ENCODE data around the gene EPB41L4A.
"Not testable (repeated sequence)": the region's sequence is repeated elsewhere in the genome, so short reads cannot be mapped to it uniquely, and the experiment has no call there.

EPB41L4A gene

DNA sequence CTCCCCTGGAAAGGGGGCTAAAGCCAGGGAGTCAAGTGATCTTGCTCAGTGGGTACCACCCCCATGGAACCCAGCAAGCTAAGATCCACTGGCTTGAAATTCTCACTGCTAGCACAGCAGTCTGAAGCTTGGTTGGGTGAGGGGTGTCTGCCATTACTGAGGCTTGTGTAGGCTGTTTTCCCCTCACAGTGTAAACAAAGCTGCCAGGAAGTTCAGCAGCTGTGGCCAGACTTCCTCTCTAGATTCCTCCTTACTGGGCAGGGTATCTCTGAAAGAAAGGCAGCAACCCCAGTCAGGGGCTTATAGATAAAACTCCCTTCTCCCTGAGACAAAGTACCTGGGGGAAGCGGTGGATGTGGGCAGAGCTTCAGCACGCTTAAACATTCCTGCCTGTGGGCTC, 17.1 kb upstream of the EPB41L4A start:
- CTCF ChIA-PET: interaction anchor here (0.9 to 3.7 kb wide), 3 partner anchors 15 to 260 kb away, joined by 3 to 18 read pairs (median 3); no protein-coding TSS in a partner anchor
- TF ChIP-seq CTCF (IDR thresholded peaks at IDR 0.05; ENCODE audit: control extremely low read depth, extremely low read depth, low read depth, missing control alignments): no peak
- POLR2A ChIA-PET: no interaction called here
- DNase-seq (ENCODE audit: extremely low spot score): no peak

DNA sequence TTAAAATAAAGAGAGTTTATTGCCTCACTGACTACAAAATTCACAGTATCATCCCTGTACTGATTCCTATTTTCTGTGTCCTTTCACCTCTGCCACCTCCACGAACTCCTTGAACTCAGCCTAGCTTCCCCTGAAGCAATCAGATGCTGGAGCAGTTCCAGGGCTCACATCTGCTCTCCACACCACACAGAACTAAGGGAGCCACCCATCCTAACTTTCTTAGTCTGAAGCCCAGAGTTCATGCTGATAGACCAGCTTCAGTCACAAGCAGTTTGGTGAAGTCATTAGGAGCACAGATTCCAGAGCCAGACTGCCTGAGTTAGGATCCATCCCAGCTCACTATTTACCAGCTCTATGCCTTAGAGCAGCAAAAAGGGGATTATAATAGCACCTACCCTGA, 15.6 kb upstream of the EPB41L4A start:
- no peak for TF ChIP-seq CTCF (IDR thresholded peaks at IDR 0.05; ENCODE audit: control extremely low read depth, extremely low read depth, low read depth, missing control alignments)

DNA sequence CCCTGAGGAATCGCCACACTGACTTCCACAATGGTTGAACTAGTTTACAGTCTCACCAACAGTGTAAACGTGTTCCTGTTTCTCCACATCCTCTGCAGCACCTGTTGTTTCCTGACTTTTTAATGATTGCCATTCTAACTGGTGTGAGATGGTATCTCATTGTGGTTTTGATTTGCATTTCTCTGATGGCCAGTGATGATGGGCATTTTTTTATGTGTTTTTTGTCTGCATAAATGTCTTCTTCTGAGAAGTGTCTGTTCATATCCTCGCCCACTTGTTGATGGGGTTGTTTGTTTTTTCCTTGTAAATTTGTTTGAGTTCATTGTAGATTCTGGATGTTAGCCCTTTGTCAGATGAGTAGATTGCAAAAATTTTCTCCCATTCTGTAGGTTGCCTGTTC, 7.1 kb upstream of the EPB41L4A start:
- POLR2A ChIA-PET; CTCF ChIA-PET; DNase-seq (ENCODE audit: extremely low spot score): not testable (repeated sequence)

More for the DNA sequence above, 15.6 kb upstream of the EPB41L4A start:
- ChIA-PET CTCF (interaction anchor here (3.7 kb wide), 1 partner anchor 13 kb away, joined by 18 read pairs; no protein-coding TSS in a partner anchor), POLR2A (no interaction called here)
- no peak for DNase-seq (ENCODE audit: extremely low spot score)

GRCh38 chr5:112419986-112420864, 1.1 kb upstream of the EPB41L4A start:
- CTCF ChIA-PET: interaction anchor here (0.6 to 6.2 kb wide), 51 partner anchors 9 to 1190 kb away, joined by 3 to 115 read pairs (median 4); no protein-coding TSS in a partner anchor
- POLR2A ChIA-PET: interaction anchor here (1.5 kb wide), 1 partner anchor 259 kb away, joined by 3 read pairs; no protein-coding TSS in a partner anchor
- peak; percentile 83 for DNase-seq (ENCODE audit: extremely low spot score)

GRCh38 chr5:112418659-112419163, 366 bp downstream of the EPB41L4A start:
- no peak for TF ChIP-seq CTCF (IDR thresholded peaks at IDR 0.05; ENCODE audit: control extremely low read depth, extremely low read depth, low read depth, missing control alignments)
- ChIA-PET CTCF (interaction anchor here (0.7 to 6.2 kb wide), 14 partner anchors 8 to 258 kb away, joined by 3 to 115 read pairs (median 8); no protein-coding TSS in a partner anchor), POLR2A (no interaction called here)
- DNase-seq (ENCODE audit: extremely low spot score): peak; percentile 20

More at GRCh38 chr5:112419986-112420864, 1.1 kb upstream of the EPB41L4A start:
- peak; percentile 91 for TF ChIP-seq CTCF (IDR thresholded peaks at IDR 0.05; ENCODE audit: control extremely low read depth, extremely low read depth, low read depth, missing control alignments)

DNA sequence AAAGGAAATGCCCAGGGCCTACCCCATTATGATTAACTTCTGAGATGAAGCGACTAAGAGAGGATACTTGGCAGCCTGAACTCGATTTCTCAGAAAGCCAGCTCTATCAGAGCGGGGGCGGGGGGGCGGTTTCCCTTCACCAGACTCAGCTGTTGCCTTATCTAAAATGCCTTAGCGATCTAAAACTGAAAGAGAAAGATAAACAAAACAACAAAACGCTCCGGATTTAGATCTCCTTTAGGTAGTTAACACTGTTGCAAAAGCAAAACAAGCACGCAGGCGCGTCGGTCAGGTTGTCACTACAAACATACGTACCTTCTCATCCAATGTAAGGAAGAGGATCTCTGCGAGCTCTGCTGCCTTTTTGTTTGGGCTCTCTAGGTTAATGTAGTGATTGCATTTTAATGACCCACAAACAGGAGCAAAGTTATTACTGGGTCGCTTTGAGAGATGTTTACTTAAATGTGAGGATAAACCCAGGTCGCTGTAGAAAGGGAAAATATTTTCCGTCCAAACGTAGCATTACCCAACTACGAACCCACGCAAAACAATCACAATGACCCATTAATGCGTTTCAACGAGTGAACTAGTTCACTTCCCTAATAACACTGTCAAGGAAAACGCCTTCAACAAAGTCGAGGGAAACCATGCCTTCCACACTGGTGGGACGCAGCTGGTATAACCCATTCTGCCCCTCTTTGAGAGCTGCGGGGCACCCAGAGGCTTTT, 982 bp downstream of the EPB41L4A start:
- TF ChIP-seq CTCF (IDR thresholded peaks at IDR 0.05; ENCODE audit: control extremely low read depth, extremely low read depth, low read depth, missing control alignments): no peak
- ChIA-PET POLR2A (no interaction called here), CTCF (interaction anchor here (1.5 to 6.2 kb wide), 3 partner anchors 7 to 32 kb away, joined by 5 to 57 read pairs (median 21); no protein-coding TSS in a partner anchor)
- peak; percentile 37 for DNase-seq (ENCODE audit: extremely low spot score)

Data from GM10248 (cell line).